HepG2 (cell line): ENCODE data around the gene DDC. TPM values are rescaled to one million over a fixed set of nuclear protein-coding genes. Genes with fewer than 3 reads are reported as not detected.

Experiments
- ATF2 ChIP-seq: sonication (generic); formaldehyde crosslinking; IDR thresholded peaks from 2 replicates; pipeline ENCODE4 v1.4.0; 2020; ENCODE audit warnings: missing genetic modification reagents
- GMEB1 ChIP-seq: sonication (generic); formaldehyde crosslinking; IDR thresholded peaks from 2 replicates; pipeline ENCODE4 v1.5.1; 2020; ENCODE audit warnings: missing genetic modification reagents, mild to moderate bottlenecking, borderline replicate concordance
- HMG20A ChIP-seq: IDR thresholded peaks from 2 replicates; pipeline ENCODE4 v1.6.1; 2016; ENCODE audit warnings: borderline replicate concordance
- HNRNPH1 ChIP-seq: fragments of 200-400 bp; formaldehyde crosslinking; optimal IDR thresholded peaks from 2 replicates; pipeline ENCODE3; 2017; ENCODE audit warnings: mild to moderate bottlenecking, low read depth, low read length
- MIXL1 ChIP-seq: IDR thresholded peaks from 2 replicates; pipeline ENCODE4 v1.6.1; 2016
- MYC ChIP-seq: sonication (generic); formaldehyde crosslinking; IDR thresholded peaks from 2 replicates; pipeline ENCODE4 v1.9.0; 2021; ENCODE audit warnings: missing genetic modification reagents, borderline replicate concordance
- NR2F1 ChIP-seq, 2 experiments: fragments of 450-650 bp in 1 of 2; formaldehyde crosslinking in 1 of 2; IDR thresholded peaks; 2 replicates each; pipeline versions ENCODE4 v1.5.0 to v1.6.1; 2016 to 2020; ENCODE audit warnings: mild to moderate bottlenecking in 1 of 2, missing compliant biosample characterization in 1 of 2, missing genetic modification reagents in 1 of 2, moderate library complexity in 1 of 2
- PAF1 ChIP-seq: IDR thresholded peaks from 2 replicates; pipeline ENCODE4 v1.6.1; 2016; ENCODE audit warnings: missing genetic modification reagents, missing compliant biosample characterization
- ZBTB21 ChIP-seq: sonication (generic); formaldehyde crosslinking; IDR thresholded peaks from 2 replicates; pipeline ENCODE4 v1.4.0; 2020; ENCODE audit warnings: missing genetic modification reagents
- ZFP91 ChIP-seq: sonication (generic); formaldehyde crosslinking; IDR thresholded peaks from 2 replicates; pipeline ENCODE4 v1.9.0; 2022; ENCODE audit warnings: missing genetic modification reagents, mild to moderate bottlenecking, borderline replicate concordance
- ZNF513 ChIP-seq: sonication (generic); formaldehyde crosslinking; conservative IDR thresholded peaks from 2 replicates; pipeline ENCODE4 v1.5.0; 2020; ENCODE audit warnings: missing genetic modification reagents
- ZNF639 ChIP-seq: conservative IDR thresholded peaks from 2 replicates; pipeline ENCODE4 v1.6.1; 2018; ENCODE audit warnings: missing genetic modification reagents
- ZNF646 ChIP-seq: sonication (generic); formaldehyde crosslinking; IDR thresholded peaks from 2 replicates; pipeline ENCODE4 v1.9.0; 2021; ENCODE audit warnings: mild to moderate bottlenecking, missing genetic modification reagents
- polyA plus RNA-seq, 8 experiments: library from polyadenylated mRNA; depleted of rRNA in 3 of 8; stranded (reverse) in 7 of 8; unstranded in 1 of 8; fragments of >200 nt; fragmentation: Illumina TruSeq in 4 of 8; extraction: Trizol in 4 of 8; gene quantifications; 2 replicates each; pipeline versions ENCODE4 v1.2.1 to v1.2.3, GENCODE V29; 2011 to 2016; ENCODE audit warnings: low read depth in 4 of 8, missing spikeins in 1 of 8, mixed read lengths in 1 of 8; ENCODE audit not compliant: insufficient read depth in 1 of 8
- total RNA-seq, 5 experiments: library from RNA; depleted of rRNA; stranded (reverse); fragments of >200 nt; fragmentation: Illumina TruSeq; extraction: Trizol; gene quantifications; 2 replicates each; pipeline ENCODE4 v1.2.3, GENCODE V29; 2016; ENCODE audit warnings: low read depth in 1 of 5

Gene DDC
- total and polyA plus RNA-seq, 2 of the 13 experiments (the other 11 are each of a cell fraction or from before 2014, with no cell fraction given) = 11.7 to 93.3 TPM

GRCh38 chr7:50564640-50565558 lies at the start of gene DDC (continued):
- TF ChIP-seq ATF2 (CRISPR knock-in tag) (no peak), ZBTB21 (CRISPR knock-in tag) (no peak), ZNF639 (CRISPR knock-in tag) (no peak), ZNF646 (CRISPR knock-in tag) (no peak), HMG20A (CRISPR knock-in tag) (peak; percentile 74; the same call in 1 of the 2 replicates), MIXL1 (CRISPR knock-in tag) (peak; percentile 46), ZNF513 (CRISPR knock-in tag) (no peak), GMEB1 (no peak), PAF1 (CRISPR knock-in tag) (no peak), HNRNPH1 (no peak), MYC (CRISPR knock-in tag) (peak; percentile 73), ZFP91 (no peak), NR2F1 (CRISPR knock-in tag; IDR thresholded peaks at IDR 0.05) (peak; percentile 69 to 73)
